Duodenal mucosa (tissue), 2 donors: ENCODE results near the gene GMIP.
"Not testable (repeated sequence)": the region's sequence is repeated elsewhere in the genome, so short reads cannot be mapped to it uniquely, and the experiment has no call there.

Source experiments
- H3K27ac ChIP-seq: one replicate; pipeline ENCODE4 v1.7.0; 2013; ENCODE audit warnings: low read depth, low read length
- H3K27me3 ChIP-seq, 2 donors: one replicate each; pipeline ENCODE4 v1.7.0; 2013; ENCODE audit warnings: low read length in 2 of 2, control low read depth in 1 of 2; ENCODE audit not compliant: insufficient read depth in 2 of 2, control insufficient read depth in 1 of 2
- H3K36me3 ChIP-seq, 2 donors: one replicate each; pipeline ENCODE4 v1.7.0; 2013; ENCODE audit warnings: low read length in 2 of 2, control low read depth in 1 of 2; ENCODE audit not compliant: insufficient read depth in 2 of 2, control insufficient read depth in 1 of 2
- H3K4me1 ChIP-seq, 2 donors: one replicate each; pipeline ENCODE4 v1.7.0; 2013; ENCODE audit warnings: low read length in 2 of 2, control low read depth in 1 of 2; ENCODE audit not compliant: insufficient read depth in 2 of 2, control insufficient read depth in 1 of 2
- H3K4me3 ChIP-seq, 2 donors: one replicate each; pipeline ENCODE4 v1.7.0; 2013; ENCODE audit warnings: low read length in 2 of 2, low read depth in 1 of 2
- H3K9ac ChIP-seq, 2 donors: one replicate each; pipeline ENCODE4 v1.7.0; 2013; ENCODE audit warnings: low read length in 2 of 2, low read depth in 1 of 2
- H3K9me3 ChIP-seq, 2 donors: one replicate each; pipeline ENCODE4 v1.7.0; 2013; ENCODE audit warnings: low read length in 2 of 2, control low read depth in 1 of 2; ENCODE audit not compliant: control insufficient read depth in 1 of 2

Gene GMIP

DNA sequence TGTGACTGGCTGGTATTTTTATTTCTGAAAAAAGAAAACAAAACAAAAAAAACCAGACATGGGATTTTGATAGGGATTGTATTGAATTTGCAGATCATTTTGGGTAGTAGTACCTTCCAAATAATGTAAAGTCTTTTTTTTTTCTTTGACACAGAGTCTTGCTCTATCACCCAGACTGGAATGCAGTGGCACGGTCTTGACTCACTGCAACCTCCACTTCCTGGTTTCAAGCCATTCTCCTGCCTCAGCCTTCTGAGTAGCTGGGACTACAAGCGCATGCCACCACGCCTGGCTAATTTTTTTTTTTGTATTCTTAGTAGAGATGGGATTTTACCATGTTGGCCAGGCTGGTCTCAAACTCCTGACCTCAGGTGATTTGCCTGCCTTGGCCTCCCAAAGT, 29.4 kb upstream of the GMIP start:
- Histone ChIP-seq H3K4me3 (no peak overlapping the region), H3K36me3 (peaks cover 21 to 35% of the 10 kb centered on the region in 2 donors), H3K9ac (no peak overlapping the region), H3K27ac (no peak overlapping the region), H3K9me3 (peaks cover 12 to 14% of the 10 kb centered on the region in 2 donors), H3K27me3 (no peaks in the 10 kb centered on the region), H3K4me1 (peaks cover 5 to 10% of the 10 kb centered on the region in 2 donors)

DNA sequence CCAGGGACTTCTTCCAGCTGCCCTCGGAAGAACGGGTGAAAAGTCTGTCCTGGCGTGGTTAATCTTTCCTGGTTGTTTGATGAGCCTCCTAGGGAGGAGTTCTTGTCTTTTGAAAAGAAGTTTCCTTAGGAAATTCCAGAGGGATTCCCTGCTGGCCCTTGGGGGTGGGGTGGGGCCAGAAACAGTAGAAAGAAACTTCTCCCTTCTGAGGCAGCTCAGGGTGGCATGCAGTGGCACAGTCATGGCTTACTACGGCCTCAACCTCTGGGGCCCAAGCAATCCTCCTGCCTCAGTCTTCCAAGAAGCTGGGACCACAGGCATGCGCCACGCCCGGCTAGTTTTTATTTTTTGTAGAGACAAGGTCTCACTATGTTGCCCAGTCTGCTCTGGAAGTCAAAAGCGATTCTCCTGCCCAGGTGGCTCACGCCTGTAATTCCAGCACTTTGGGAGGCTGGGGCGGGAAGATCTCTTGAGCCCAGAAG, 26.7 kb upstream of the GMIP start:
- Histone ChIP-seq H3K9ac (no peak overlapping the region), H3K27me3 (no peaks in the 10 kb centered on the region), H3K4me3 (peak overlapping the region; percentile 83 to 89), H3K9me3 (no peaks in the 10 kb centered on the region), H3K27ac (no peak overlapping the region), H3K4me1 (peaks cover 5 to 10% of the 10 kb centered on the region in 2 donors), H3K36me3 (peaks cover 0 to 13% of the 10 kb centered on the region in 2 donors)

DNA sequence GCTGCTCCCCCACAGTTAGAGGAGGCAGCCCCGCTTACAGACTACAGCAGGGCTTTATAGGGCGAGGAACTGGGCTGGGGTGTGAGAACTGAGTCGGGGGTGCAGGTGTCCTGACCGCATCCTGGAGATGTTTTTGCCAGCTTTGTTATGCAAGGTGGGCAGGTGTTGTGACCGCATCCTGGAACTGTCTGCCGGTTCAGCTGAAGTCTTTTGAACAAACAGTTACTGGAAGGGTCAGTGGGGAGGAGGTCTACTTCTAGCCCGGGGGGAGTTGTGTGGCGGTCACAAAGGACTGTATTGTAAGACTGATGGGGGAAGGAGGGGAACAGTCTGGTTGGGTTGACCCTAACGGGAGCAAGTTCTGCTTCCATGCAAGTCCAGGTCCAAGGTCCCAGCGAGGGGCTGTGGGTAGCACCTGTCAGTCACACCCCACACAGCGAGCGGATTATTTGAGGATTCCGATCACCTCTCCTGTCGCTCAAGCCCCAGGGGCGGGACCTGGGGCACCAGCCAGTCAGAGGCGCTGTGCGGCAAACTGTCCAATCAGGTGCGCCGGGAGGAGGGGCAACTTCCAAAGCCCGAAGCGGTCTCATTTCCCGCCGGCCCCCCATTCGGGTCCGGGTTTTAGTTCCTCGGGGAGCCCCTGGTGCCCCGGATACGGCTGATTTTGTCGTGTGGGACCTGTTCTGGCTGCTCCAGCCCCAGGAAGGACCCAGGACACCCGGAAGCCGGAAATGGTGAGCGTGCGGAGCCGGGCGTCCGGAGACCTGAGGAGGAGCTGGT, 25.0 kb upstream of the GMIP start, which contains the start of gene ZNF101:
ZNF101 (plus strand) TSS at position 610 of the 783 bp plus-strand sequence; CDS start at position 735, 125 bp downstream.
- Histone ChIP-seq H3K4me1 (peaks cover 5 to 10% of the 10 kb centered on the region in 2 donors), H3K27me3 (no peaks in the 10 kb centered on the region), H3K36me3 (peaks cover 0 to 7% of the 10 kb centered on the region in 2 donors), H3K4me3 (peak within 1 kb of the TSS; percentile 83 to 89), H3K9me3 (no peaks in the 10 kb centered on the region), H3K27ac (peak within 1 kb of the TSS; percentile 80), H3K9ac (peak within 1 kb of the TSS; percentile 77 to 83)

DNA sequence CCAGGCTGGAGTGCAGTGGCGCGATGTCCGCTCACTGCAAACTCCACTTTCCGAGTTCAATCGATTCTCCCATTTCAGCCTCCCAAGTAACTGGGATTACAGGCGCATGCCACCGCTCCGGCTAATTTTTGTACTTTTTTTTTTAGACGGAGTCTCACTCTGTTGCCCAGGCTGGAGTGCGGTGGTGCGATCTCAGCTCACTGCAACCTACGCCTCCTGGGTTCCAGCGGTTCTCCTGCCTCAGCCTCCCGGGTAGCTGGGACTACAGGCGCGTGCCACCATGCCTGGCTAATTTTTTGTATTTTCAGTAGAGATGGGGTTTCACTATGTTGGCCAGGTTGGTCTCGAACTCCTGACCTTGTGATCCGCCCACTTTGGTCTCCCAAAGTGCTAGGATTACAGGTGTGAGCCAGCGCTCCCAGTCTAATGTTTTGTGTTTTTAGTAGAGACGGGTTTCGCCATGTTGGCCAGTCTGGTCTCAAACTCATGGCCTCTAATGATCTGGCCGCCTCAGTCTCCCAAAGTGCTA, 22.0 kb upstream of the GMIP start:
- H3K4me3 ChIP-seq, H3K27me3 ChIP-seq, H3K36me3 ChIP-seq, H3K9ac ChIP-seq, H3K27ac ChIP-seq, H3K9me3 ChIP-seq: not testable (repeated sequence)
- H3K4me1 ChIP-seq: peaks cover 22 to 31% of the 10 kb centered on the region in 2 donors

DNA sequence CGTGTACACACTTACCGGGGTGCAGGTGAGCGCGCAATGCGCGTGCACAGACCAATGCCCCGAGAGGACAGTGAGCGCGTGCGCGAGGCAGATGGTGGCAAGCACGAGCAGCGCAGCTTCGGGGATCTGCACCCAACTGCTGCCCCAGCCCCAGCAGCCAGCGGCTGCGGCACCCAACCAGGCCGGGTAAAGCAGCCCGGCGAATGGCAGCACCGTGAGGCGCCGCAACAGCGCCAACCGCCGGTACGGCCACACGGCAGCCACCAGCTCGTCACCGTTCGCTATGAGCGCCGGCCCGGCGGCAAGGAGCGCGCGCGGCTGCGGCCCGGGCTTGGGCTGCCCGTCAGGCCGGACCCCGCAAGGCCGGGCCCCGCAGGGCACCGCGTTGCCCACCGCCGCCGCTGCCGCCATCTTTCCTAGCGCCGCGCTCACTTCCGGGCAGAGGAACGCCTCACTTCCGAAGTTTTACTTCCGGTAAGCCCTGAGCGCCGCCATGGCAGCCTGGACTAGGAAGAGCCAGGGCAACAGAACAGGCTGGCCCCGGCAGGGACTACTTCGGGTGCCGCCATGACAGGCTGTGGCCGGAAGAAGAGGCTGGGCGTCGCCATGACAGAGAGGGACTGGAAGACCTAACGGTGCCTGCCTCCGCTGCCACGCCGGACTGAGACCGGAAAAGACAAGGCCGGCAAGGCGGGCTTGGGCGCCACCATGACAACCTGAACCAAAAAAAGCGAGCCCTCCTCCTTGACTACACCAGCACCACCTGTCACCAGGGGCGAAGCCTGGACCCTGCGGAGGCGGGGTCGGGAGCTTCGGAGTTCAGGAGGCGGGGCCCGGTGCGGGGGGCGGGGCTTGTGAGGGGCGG, 20.0 kb upstream of the GMIP start, which contains the start of gene ATP13A1:
ATP13A1 (minus strand) TSS at position 421 of the 865 bp plus-strand sequence; CDS start at position 411, 10 bp downstream.
- Histone ChIP-seq H3K4me1 (peaks cover 17 to 24% of the 10 kb centered on the region in 2 donors), H3K36me3 (peaks cover 7 to 15% of the 10 kb centered on the region in 2 donors), H3K4me3 (peak within 1 kb of the TSS; percentile 79 to 92), H3K9me3 (no peaks in the 10 kb centered on the region), H3K27ac (peak within 1 kb of the TSS; percentile 93), H3K9ac (peak within 1 kb of the TSS; percentile 78 to 84), H3K27me3 (no peaks in the 10 kb centered on the region)

DNA sequence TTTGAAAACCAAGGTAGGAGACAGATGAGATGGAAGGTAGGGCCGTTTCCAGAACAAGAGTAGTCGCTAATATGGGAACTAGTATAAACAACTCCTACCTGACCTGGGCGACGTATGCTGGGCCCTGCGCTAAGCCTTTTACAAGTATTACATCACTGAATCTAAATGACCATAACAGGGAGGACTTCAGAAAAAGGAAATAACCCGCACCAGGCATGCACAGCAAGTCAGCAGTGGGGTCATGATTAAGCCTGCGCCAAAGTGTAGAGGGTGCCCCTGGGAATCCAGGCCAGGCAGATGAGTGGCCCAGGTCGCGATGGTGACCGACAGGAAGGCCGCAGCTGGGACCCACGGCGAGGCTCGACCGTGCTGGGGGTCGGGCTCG, 19.4 kb upstream of the GMIP start:
- Histone ChIP-seq H3K27me3 (no peaks in the 10 kb centered on the region), H3K9me3 (no peaks in the 10 kb centered on the region), H3K4me3 (peak overlapping the region; percentile 79 to 92), H3K27ac (peak overlapping the region; percentile 93), H3K4me1 (peaks cover 17 to 24% of the 10 kb centered on the region in 2 donors), H3K36me3 (peaks cover 10 to 21% of the 10 kb centered on the region in 2 donors), H3K9ac (peak overlapping the region; percentile 75 to 78)

DNA sequence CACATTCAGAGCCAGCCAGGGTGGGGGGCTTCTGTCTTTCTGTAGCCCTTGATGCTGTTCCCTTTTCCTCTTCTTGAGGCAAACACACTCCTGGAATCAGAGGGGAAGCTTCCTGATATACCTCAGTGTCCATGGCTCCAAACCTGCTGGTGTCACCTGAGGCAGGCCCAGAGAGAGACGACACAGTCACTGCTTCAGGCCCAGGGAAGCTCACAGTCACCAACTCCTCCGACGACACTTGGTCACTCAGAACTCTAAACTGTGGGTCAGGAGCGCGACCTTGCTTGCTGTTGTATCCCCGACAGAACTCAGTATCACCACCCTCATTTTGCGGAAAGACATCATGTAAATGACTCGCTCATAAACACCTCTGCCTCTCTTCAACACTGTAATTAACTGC, 18.9 kb upstream of the GMIP start:
- H3K9me3 ChIP-seq: no peaks in the 10 kb centered on the region
- H3K4me3 ChIP-seq: peak overlapping the region; percentile 79 to 92
- H3K36me3 ChIP-seq: peaks cover 10 to 26% of the 10 kb centered on the region in 2 donors
- peaks cover 17 to 24% of the 10 kb centered on the region in 2 donors for H3K4me1 ChIP-seq
- H3K9ac ChIP-seq: peak overlapping the region; percentile 75 to 78
- H3K27me3 ChIP-seq: no peaks in the 10 kb centered on the region
- no peak overlapping the region for H3K27ac ChIP-seq

DNA sequence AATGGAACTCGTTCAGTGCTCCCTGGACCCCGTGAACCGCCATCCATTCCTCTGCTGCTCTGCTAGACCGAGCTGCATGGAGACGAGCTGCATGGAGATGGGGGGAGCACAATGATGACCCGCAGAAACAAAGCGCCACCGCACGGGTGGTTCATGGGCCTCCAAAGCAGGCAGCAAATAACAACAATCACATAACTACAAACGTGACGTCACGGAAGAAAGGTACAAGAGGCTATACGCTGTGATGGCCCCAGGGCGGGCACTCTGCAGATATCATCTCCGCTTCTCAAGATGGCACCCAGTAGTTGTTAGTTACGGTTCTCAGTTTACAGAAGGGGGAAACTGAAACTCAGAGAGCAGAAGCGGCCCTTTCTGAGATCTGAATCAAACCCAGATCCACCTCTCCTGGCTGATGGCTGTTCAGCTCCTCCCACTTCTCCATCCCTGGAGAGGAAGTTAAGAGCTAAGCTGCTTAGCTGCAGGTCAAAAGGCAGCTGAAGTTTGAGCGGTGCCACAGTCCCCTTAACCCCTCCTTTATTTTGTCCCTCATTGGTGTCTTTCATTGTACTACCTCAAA, 18.3 kb upstream of the GMIP start:
- H3K27ac ChIP-seq: peak overlapping the region; percentile 39
- H3K9ac ChIP-seq: peak overlapping the region in 1 of 2 donors; percentile 36
- peak overlapping the region; percentile 79 to 92 for H3K4me3 ChIP-seq
- no peaks in the 10 kb centered on the region for H3K27me3 ChIP-seq
- peaks cover 17 to 24% of the 10 kb centered on the region in 2 donors for H3K4me1 ChIP-seq
- H3K9me3 ChIP-seq: no peaks in the 10 kb centered on the region
- peaks cover 15 to 32% of the 10 kb centered on the region in 2 donors for H3K36me3 ChIP-seq

DNA sequence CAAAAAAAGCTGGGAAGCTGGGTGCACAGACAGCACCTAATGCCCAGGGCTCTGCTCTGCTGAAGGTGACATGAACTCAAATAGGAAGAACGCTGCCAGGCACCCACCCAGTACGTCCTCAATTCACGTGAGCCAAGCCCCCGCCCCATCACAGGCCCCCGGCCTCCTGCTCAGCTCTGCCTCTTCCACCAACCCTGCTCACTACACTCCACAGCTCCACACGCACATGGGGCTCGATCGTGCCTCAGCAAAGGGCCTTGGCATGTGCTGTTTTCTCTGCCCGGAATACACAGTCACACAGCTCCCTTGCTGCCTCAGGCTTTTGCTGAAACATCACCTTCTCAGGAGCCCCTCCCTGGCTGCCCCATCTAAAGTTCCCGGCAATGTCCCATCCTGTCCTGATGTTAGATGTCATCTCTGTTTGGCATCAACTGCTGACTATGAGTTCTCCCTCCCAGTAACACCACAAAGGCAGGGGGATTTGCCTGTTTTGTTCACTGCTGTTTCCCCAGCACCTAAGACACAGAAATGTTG, 17.8 kb upstream of the GMIP start:
- Histone ChIP-seq H3K9ac (peak overlapping the region in 1 of 2 donors; percentile 36), H3K4me1 (peaks cover 17 to 24% of the 10 kb centered on the region in 2 donors), H3K9me3 (no peaks in the 10 kb centered on the region), H3K4me3 (peak overlapping the region; percentile 15 to 92), H3K27ac (peak overlapping the region; percentile 39), H3K27me3 (no peaks in the 10 kb centered on the region), H3K36me3 (peaks cover 19 to 38% of the 10 kb centered on the region in 2 donors)
